H1 (cell line): ENCODE data around the gene CFAP58. TPM values are rescaled to one million over a fixed set of nuclear protein-coding genes. Genes with fewer than 3 reads are reported as not detected.

ENCODE experiments used
- CTCF ChIA-PET: fragments of 300-600 bp; sonication (Branson Sonifier 250); formaldehyde crosslinking; loops from one replicate; lab custom pipeline; 2021; ENCODE audit not compliant: partially characterized antibody; lab: Charles Lee
- POLR2A ChIA-PET: fragments of 300-600 bp; sonication (Branson Sonifier 250); formaldehyde crosslinking; loops from one replicate; lab custom pipeline; 2021; ENCODE audit warnings: inconsistent platforms; ENCODE audit not compliant: partially characterized antibody; lab: Charles Lee
- DNase-seq, 2 experiments: peaks; one replicate each; pipeline versions ENCODE4 v3.0.0 to v3.0.0-alpha.2; 2010 to 2022; ENCODE audit warnings: low spot score in 2 of 2, low read depth in 1 of 2, mixed read lengths in 1 of 2
- FAIRE-seq: peaks from 2 replicates; lab custom pipeline; 2011; peaks lifted over from hg19 to GRCh38; lab: Jason Lieb, UNC
- H2AFZ ChIP-seq: 2 replicates; pipeline ENCODE4 v1.8.1; 2012; ENCODE audit warnings: low read length, inconsistent platforms
- H2AK5ac ChIP-seq: 2 replicates; pipeline ENCODE4 v1.6.1; 2013; ENCODE audit warnings: low read depth, low read length
- H2BK120ac ChIP-seq: replicated peaks from 2 replicates; pipeline ENCODE3; 2013; ENCODE audit warnings: low read depth, low read length, inconsistent platforms
- H2BK12ac ChIP-seq: 2 replicates; pipeline ENCODE4 v1.6.1; 2013; ENCODE audit warnings: low read depth, low read length
- H2BK15ac ChIP-seq: 2 replicates; pipeline ENCODE4 v1.6.1; 2013; ENCODE audit warnings: low read length
- H2BK20ac ChIP-seq: 2 replicates; pipeline ENCODE4 v1.6.1; 2013; ENCODE audit warnings: low read length
- H2BK5ac ChIP-seq: 2 replicates; pipeline ENCODE4 v1.6.1; 2013; ENCODE audit warnings: low read depth, low read length
- H3K14ac ChIP-seq: 2 replicates; pipeline ENCODE4 v1.6.1; 2013; ENCODE audit warnings: inconsistent platforms; ENCODE audit not compliant: insufficient read length
- H3K18ac ChIP-seq: 2 replicates; pipeline ENCODE4 v1.6.1; 2013; ENCODE audit warnings: low read length; ENCODE audit errors: extremely low read depth
- H3K23ac ChIP-seq: 2 replicates; pipeline ENCODE4 v1.6.1; 2013; ENCODE audit warnings: inconsistent platforms; ENCODE audit not compliant: insufficient read length
- H3K23me2 ChIP-seq: 2 replicates; pipeline ENCODE4 v1.6.1; 2013; ENCODE audit warnings: low read depth, low read length
- H3K27ac ChIP-seq: 2 replicates; pipeline ENCODE4 v1.6.1; 2011; ENCODE audit warnings: low read depth, low read length, inconsistent platforms
- H3K27me3 ChIP-seq, 4 experiments: replicated peaks in 1 of 4; 1 replicate in 1 of 4; 2 replicates in 3 of 4; pipeline versions ENCODE4 v1.6.1 to v1.8.1; 2011 to 2013; ENCODE audit warnings: low read length in 3 of 4, mild to moderate bottlenecking in 3 of 4, inconsistent platforms in 2 of 4, mixed read lengths in 2 of 4, moderate library complexity in 1 of 4; ENCODE audit not compliant: control insufficient read depth in 3 of 4, insufficient read depth in 3 of 4; ENCODE audit errors: extremely low read depth in 1 of 4
- H3K36me3 ChIP-seq, 4 experiments: 2 replicates each; pipeline versions ENCODE4 v1.6.1 to v1.8.1; 2011 to 2013; ENCODE audit warnings: mild to moderate bottlenecking in 4 of 4, low read length in 3 of 4, moderate library complexity in 2 of 4, control low read depth in 1 of 4, inconsistent platforms in 1 of 4; ENCODE audit not compliant: insufficient read depth in 4 of 4, control insufficient read depth in 2 of 4
- H3K4ac ChIP-seq: replicated peaks from 2 replicates; pipeline ENCODE3; 2013; ENCODE audit warnings: low read length, low read depth, mixed read lengths, inconsistent platforms; ENCODE audit not compliant: insufficient read length
- H3K4me1 ChIP-seq, 4 experiments: replicated peaks in 1 of 4; 1 replicate in 1 of 4; 2 replicates in 3 of 4; pipeline versions ENCODE4 v1.6.1 to v1.8.1; 2011 to 2013; ENCODE audit warnings: low read length in 3 of 4, inconsistent platforms in 2 of 4, mixed read lengths in 1 of 4; ENCODE audit not compliant: insufficient read depth in 4 of 4, control insufficient read depth in 3 of 4
- H3K4me2 ChIP-seq, 2 experiments: 2 replicates each; pipeline versions ENCODE4 v1.6.1 to v1.8.1; 2011 to 2013; ENCODE audit warnings: low read depth in 2 of 2, low read length in 2 of 2, control low read depth in 1 of 2, inconsistent platforms in 1 of 2, mild to moderate bottlenecking in 1 of 2; ENCODE audit not compliant: insufficient read depth in 1 of 2
- H3K4me3 ChIP-seq, 4 experiments: fragments of 200-600, 300-600 bp in 1 of 4; sonication (generic), shearing (Covaris generic), sonication (Bioruptor Twin) in 1 of 4; 2 replicates each; pipeline versions ENCODE4 v1.5.1 to v1.8.1; 2011 to 2016; ENCODE audit warnings: low read length in 4 of 4, low read depth in 3 of 4, control low read depth in 2 of 4, inconsistent platforms in 2 of 4, mild to moderate bottlenecking in 2 of 4, mixed read lengths in 1 of 4, moderate library complexity in 1 of 4; ENCODE audit not compliant: insufficient read depth in 2 of 4; ENCODE audit errors: extremely low read depth in 1 of 4
- H3K56ac ChIP-seq: replicated peaks from 2 replicates; pipeline ENCODE3; 2013; ENCODE audit warnings: low read depth, mild to moderate bottlenecking, mixed read lengths, low read length, inconsistent platforms; ENCODE audit not compliant: insufficient read length
- H3K79me1 ChIP-seq: 2 replicates; pipeline ENCODE4 v1.6.1; 2013; ENCODE audit warnings: low read depth, low read length, control low read depth
- H3K79me2 ChIP-seq, 2 experiments: 2 replicates each; pipeline versions ENCODE4 v1.6.1 to v1.8.1; 2012 to 2013; ENCODE audit warnings: low read length in 2 of 2, mild to moderate bottlenecking in 2 of 2, inconsistent platforms in 1 of 2; ENCODE audit not compliant: insufficient read depth in 2 of 2, control insufficient read depth in 1 of 2
- H3K9ac ChIP-seq, 4 experiments: replicated peaks in 1 of 4; 1 replicate in 1 of 4; 2 replicates in 3 of 4; pipeline versions ENCODE4 v1.6.1 to v1.8.1; 2011 to 2013; ENCODE audit warnings: low read depth in 3 of 4, low read length in 3 of 4, control low read depth in 2 of 4, mild to moderate bottlenecking in 2 of 4, moderate library complexity in 2 of 4, inconsistent platforms in 1 of 4; ENCODE audit errors: extremely low read depth in 1 of 4
- H3K9me3 ChIP-seq, 2 experiments: 2 replicates each; pipeline versions ENCODE4 v1.6.1 to v1.8.1; 2012 to 2013; ENCODE audit warnings: mild to moderate bottlenecking in 2 of 2, moderate library complexity in 2 of 2, control low read depth in 1 of 2, inconsistent platforms in 1 of 2, low read depth in 1 of 2, low read length in 1 of 2, mixed read lengths in 1 of 2; ENCODE audit not compliant: insufficient read depth in 2 of 2
- H4K20me1 ChIP-seq, 2 experiments: replicated peaks in 1 of 2; 2 replicates each; pipeline versions ENCODE3 to v1.8.1; 2011 to 2013; ENCODE audit warnings: inconsistent platforms in 2 of 2, low read length in 2 of 2, mild to moderate bottlenecking in 1 of 2; ENCODE audit not compliant: insufficient read depth in 2 of 2, control insufficient read depth in 1 of 2
- H4K5ac ChIP-seq: 2 replicates; pipeline ENCODE4 v1.6.1; 2013; ENCODE audit warnings: low read length, low read depth, mixed read lengths, inconsistent platforms; ENCODE audit not compliant: insufficient read length
- H4K8ac ChIP-seq: 2 replicates; pipeline ENCODE4 v1.8.0; 2013; ENCODE audit warnings: mild to moderate bottlenecking, moderate library complexity, low read length, inconsistent platforms; ENCODE audit not compliant: insufficient read depth; ENCODE audit errors: extremely low read depth
- H4K91ac ChIP-seq: replicated peaks from 2 replicates; pipeline ENCODE3; 2013; ENCODE audit warnings: low read length, mixed read lengths, inconsistent platforms; ENCODE audit not compliant: insufficient read length
- GABPA ChIP-seq: IDR thresholded peaks from 2 replicates; pipeline ENCODE4 v1.6.1; 2011; ENCODE audit warnings: mild to moderate bottlenecking, low read length, moderate library complexity, borderline replicate concordance; ENCODE audit not compliant: insufficient read depth
- JUND ChIP-seq: IDR thresholded peaks from 2 replicates; pipeline ENCODE4 v1.6.1; 2011; ENCODE audit warnings: mild to moderate bottlenecking, improper control_type of control experiment, low read length
- USF2 ChIP-seq: IDR thresholded peaks from 2 replicates; pipeline ENCODE4 v1.6.1; 2011; ENCODE audit warnings: low read length, improper control_type of control experiment
- WGBS, 2 experiments: shearing (Covaris generic) in 1 of 2; methylation state at CpG; one replicate each; pipeline versions ENCODE4 v1.1.6 to v1.1.7; 2013 to 2015; ENCODE audit warnings: low lambda C conversion rate in 2 of 2, mixed read lengths in 2 of 2, inconsistent platforms in 1 of 2, low coverage in 1 of 2, missing lambda C conversion rate in 1 of 2; ENCODE audit not compliant: insufficient replicate concordance in 2 of 2, insufficient coverage in 1 of 2, insufficient read length in 1 of 2; ENCODE audit errors: extremely low coverage in 1 of 2, missing lambda C conversion rate in 1 of 2; 5-methylcytosine and 5-hydroxymethylcytosine counted together
- polyA plus RNA-seq, 7 experiments: library from polyadenylated mRNA; depleted of rRNA in 3 of 7; stranded (reverse) in 5 of 7; unstranded in 2 of 7; fragments of >200 nt in 5 of 7; fragments of 200-250 nt in 2 of 7; gene quantifications; 1 replicate in 5 of 7; 2 replicates in 1 of 7; 4 replicates in 1 of 7; pipeline versions ENCODE4 v1.2.1 to v1.2.3, GENCODE V29; 2011 to 2013; ENCODE audit warnings: missing spikeins in 2 of 7, mixed read lengths in 2 of 7
- total RNA-seq: library from RNA; stranded (reverse); fragmentation: NEBNext Ultra II Directional; extraction: Animal tissue kit (Norgen Biotek cat#: 25700); gene quantifications from 2 replicates; pipeline ENCODE4 v1.2.1, GENCODE V29; 2021

Gene CFAP58
- total and polyA plus RNA-seq, 2 of the 8 experiments (the other 6 are each of a cell fraction or from before 2014, with no cell fraction given), result 0.32 to 0.71 TPM

GRCh38 chr10:104315486-104315921, 38.1 kb upstream of the CFAP58 start:
- H3K9me3 ChIP-seq, result no peaks in the 10 kb centered on the region
- H4K20me1 ChIP-seq, result peaks cover 7 to 27% of the 10 kb centered on the region in 2 experiments
- H2BK20ac ChIP-seq, result no peak overlapping the region
- peaks cover 32% of the 10 kb centered on the region for H3K79me1 ChIP-seq
- no peak overlapping the region for H2AK5ac ChIP-seq
- H2BK15ac ChIP-seq, result 0 out of 2 replicates have a peak overlapping the region, but pooled peaks have one; percentile 29
- H4K91ac ChIP-seq, result no peak overlapping the region
- H3K18ac ChIP-seq, result no peak overlapping the region
- POLR2A ChIA-PET, result interaction anchor here (0.8 to 5.1 kb wide), 2 partner anchors 9 to 12 kb away, joined by 3 to 23 read pairs; no protein-coding TSS in a partner anchor
- H3K79me2 ChIP-seq, result peaks cover 0 to 52% of the 10 kb centered on the region in 2 experiments; a peak in 2 of 4 replicates
- H3K4me2 ChIP-seq, result no peak overlapping the region
- no peaks in the 10 kb centered on the region for H3K27me3 ChIP-seq
- no peak overlapping the region for H4K8ac ChIP-seq
- H3K4ac ChIP-seq, result no peak overlapping the region
- no peak overlapping the region for H2BK120ac ChIP-seq
- CTCF ChIA-PET, result interaction anchor here (0.7 to 18.5 kb wide), 10 partner anchors 9 to 50 kb away, joined by 3 to 331 read pairs (median 7); partner anchors contain the start of genes CFAP58 and ITPRIP
- H3K27ac ChIP-seq, result no peak overlapping the region
- H3K4me3 ChIP-seq, result no peak overlapping the region
- no peak overlapping the region for H4K5ac ChIP-seq
- no peak for DNase-seq
- H2AFZ ChIP-seq, result no peak overlapping the region
- H2BK5ac ChIP-seq, result no peak overlapping the region
- no peak overlapping the region for H3K14ac ChIP-seq
- H3K56ac ChIP-seq, result no peak overlapping the region
- no peak overlapping the region for H3K9ac ChIP-seq
- H3K36me3 ChIP-seq, result peaks cover 13 to 29% (median 26%) of the 10 kb centered on the region in 4 experiments
- H3K23me2 ChIP-seq, result no peaks in the 10 kb centered on the region
- no peak overlapping the region for H3K23ac ChIP-seq
- FAIRE-seq, result no peak
- no peak overlapping the region for H2BK12ac ChIP-seq
- H3K4me1 ChIP-seq, result peaks cover 0 to 23% (median 17%) of the 10 kb centered on the region in 4 experiments; a peak in 6 of 7 replicates
- WGBS, 2 experiments, result 96% methylated on average over 21 of the region's 22 CpGs; no CpG with 5 or more reads in 1 of the 2 experiments
- TF ChIP-seq USF2 (no peak), JUND (no peak), GABPA (no peak)
